Fibroblast of skin of left quadriceps (primary cell): ENCODE data around the gene DLX5.

Experiments used
- DNase-seq, 2 experiments: peaks; one replicate each; pipeline ENCODE4 v3.0.0-alpha.2; 2013; ENCODE audit warnings: low read depth in 2 of 2

DLX5 gene

GRCh38 chr7:97018126-97018601 is 6.5 kb downstream of the DLX5 start:
- DNase-seq, result no peak

- DNase-seq, result no peak
These were observed 7.2 kb downstream of the DLX5 start for GRCh38 chr7:97017192-97018125.

GRCh38 chr7:97016381-97017191 is 8.0 kb downstream of the DLX5 start:
- DNase-seq, result no peak

- DNase-seq, result no peak
These were observed 8.8 kb downstream of the DLX5 start for GRCh38 chr7:97015756-97016380.

- no peak for DNase-seq
These were observed 9.4 kb downstream of the DLX5 start for GRCh38 chr7:97015279-97015678.

- DNase-seq, result no peak
These were observed 10.4 kb downstream of the DLX5 start for GRCh38 chr7:97014145-97014750.

- DNase-seq, result no peak
These were observed 10.8 kb downstream of the DLX5 start for GRCh38 chr7:97013845-97014134.

GRCh38 chr7:97013134-97013844 is 11.3 kb downstream of the DLX5 start:
- no peak for DNase-seq

GRCh38 chr7:97012365-97013133 is 12.1 kb downstream of the DLX5 start:
- DNase-seq, result no peak

- DNase-seq, result no peak
These were observed 12.9 kb downstream of the DLX5 start for GRCh38 chr7:97011536-97012364.

GRCh38 chr7:97011104-97011503 is 13.5 kb downstream of the DLX5 start:
- DNase-seq, result no peak

GRCh38 chr7:97009753-97010732 is 14.6 kb downstream of the DLX5 start:
- no peak for DNase-seq

- DNase-seq, result no peak
These were observed 16.2 kb downstream of the DLX5 start for GRCh38 chr7:97008275-97008917.

- DNase-seq, result no peak
These were observed 17.1 kb downstream of the DLX5 start for GRCh38 chr7:97007583-97007861.

- no peak for DNase-seq
These were observed 17.6 kb downstream of the DLX5 start for GRCh38 chr7:97006816-97007582.

GRCh38 chr7:97006055-97006815 is 18.4 kb downstream of the DLX5 start:
- DNase-seq, result no peak
